Non-pigmented ciliary epithelial cell (primary cell): ENCODE measurements around the gene DNASE1.

Experiments used
- DNase-seq: peaks from one replicate; pipeline ENCODE4 v3.0.0-alpha.2; 2010; ENCODE audit warnings: low read depth

The DNASE1 gene

GRCh38 chr16:3665508-3665907 lies 11.0 kb downstream of the DNASE1 start:
- no peak for DNase-seq

- DNase-seq: no peak
These were observed 14.1 kb downstream of the DNASE1 start for GRCh38 chr16:3668626-3669025.

DNA sequence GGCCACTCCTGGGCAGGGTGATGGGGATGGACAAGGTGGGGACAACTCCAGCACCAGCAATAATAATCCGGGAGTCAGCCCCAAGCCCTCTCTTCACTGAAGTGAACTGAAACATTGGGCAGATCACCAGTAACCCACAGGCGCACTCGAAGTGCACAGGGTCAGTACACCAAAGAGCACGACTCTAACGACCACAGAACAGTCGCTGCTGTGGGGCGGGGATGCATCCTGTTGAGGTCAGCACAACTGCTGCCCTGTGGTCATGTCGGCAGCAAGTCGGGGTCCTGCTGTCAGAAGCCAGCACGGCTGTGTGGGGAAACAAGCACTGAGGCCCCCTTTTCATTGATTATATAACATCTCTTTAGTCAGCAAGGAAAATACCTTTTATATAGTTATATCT lies 14.6 kb downstream of the DNASE1 start:
- DNase-seq: no peak

GRCh38 chr16:3670711-3671110 lies 16.2 kb downstream of the DNASE1 start:
- DNase-seq: no peak

- no peak for DNase-seq
These were observed 16.9 kb downstream of the DNASE1 start for GRCh38 chr16:3671424-3671823.

- DNase-seq: no peak
These were observed 18.1 kb downstream of the DNASE1 start for GRCh38 chr16:3672571-3673041.

DNA sequence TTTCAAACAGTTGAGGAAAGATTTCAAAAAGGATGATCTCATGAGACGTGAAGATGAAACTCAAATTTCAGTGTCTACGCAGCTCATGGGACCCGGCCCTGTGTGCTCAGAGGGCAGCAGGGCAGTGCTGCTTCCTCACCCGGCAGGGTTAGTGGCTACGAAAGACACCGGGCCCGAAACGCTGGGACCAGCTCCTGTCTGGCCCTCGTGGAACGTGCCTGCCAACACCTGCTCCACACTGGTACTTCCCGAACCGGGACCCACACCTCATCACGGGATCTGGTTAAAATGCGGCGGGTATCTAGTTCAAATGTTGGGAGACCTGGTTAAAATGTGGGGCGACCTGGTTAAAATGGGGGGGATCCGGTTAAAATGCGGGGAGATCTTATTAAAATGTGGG lies 18.7 kb downstream of the DNASE1 start:
- no peak for DNase-seq

DNA sequence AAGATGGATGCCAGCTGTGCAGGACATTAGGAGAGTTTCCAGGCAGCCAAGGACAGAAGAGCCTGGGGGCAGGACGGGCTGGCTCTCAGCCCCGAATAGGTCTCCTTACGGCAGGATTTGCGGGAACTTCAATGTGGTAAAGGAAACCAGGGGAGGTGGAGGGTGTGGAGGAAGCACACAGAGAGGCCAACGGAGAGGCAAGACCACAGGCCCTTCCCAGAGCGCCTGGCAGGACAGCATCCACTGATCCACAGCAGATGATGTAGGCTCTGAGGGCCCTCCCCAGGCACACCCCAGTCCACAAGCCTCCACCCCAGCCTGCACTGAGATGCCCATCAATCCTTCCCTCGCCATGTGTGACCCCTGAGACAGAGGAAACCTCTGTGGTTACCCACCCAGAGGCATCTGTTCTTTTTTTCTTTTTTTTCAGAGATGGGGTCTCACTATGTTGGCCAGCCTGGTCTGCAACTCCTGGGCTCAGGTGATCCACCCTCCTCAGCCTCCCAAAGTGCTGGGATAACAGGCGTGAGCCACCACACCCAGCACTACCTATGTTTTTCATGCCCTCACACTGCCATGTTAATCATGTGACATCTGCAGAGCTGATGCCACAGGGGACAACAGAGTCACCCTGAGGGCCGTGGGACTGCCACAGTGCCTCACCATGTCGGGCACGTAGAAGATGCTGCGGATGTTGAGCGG lies 19.3 kb downstream of the DNASE1 start:
- DNase-seq: no peak

DNA sequence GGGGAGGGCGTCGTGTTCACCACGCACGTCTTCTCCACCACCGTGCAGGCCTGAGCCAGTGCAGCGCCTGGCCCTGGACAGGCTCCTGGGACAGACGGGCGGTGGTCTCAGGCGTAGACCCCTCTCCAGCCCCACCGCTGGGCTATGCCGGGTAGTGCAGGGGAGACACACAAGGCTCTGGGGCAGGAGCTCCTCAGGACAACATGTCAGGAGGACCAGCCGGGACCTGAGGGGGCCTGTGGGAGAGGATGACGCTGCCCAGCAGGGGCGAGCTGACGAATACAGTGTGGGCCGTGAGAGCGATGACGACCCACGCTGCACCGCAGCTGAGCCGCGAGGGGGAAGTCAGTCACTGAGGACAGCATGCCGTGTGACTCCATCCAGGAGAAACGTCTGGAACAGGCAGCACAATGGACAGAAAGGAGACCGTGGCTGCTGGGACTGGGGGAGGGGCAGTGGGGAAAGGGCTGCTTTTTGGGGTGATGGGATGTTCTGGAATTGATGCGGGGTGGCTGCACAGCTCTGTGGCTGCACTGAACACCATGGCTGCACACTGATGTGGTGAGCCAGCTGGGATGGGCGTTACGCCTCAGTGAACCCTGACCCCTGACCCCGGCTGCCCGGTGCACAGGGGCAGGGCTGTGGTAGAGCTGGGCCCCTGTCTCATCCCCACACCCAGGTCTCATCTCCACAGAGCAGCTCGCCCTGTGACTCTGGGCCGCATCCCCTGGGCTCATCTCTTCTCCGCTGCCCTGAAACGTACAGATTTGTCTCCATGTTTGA lies 20.2 kb downstream of the DNASE1 start:
- no peak for DNase-seq

DNA sequence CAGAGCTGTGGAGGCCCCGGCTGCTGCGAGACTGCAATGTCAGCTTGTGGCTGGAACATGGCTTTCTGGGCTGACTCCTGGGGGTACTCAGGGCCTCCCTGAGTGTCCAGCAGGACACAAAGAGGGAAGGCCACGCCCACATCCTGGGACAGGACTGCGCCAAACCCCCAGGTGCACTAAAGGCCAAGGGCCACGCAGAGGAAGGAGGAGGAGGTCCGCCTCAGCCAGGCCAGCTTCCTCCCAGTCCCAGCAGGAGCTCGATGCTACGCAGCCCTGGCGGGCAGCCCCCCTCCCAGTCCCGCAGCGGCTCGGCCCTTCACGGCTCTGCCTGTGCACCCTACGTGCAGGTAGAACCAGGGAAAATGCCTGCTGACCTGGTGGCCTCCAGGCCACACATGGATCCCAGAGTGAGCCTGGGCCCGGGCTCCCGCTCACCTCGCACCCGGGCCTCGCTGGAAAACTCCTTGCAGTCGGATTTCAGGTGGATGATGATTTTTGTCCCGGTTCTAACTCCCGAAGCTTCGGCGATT lies 21.2 kb downstream of the DNASE1 start:
- DNase-seq: no peak

- DNase-seq: no peak
These were observed 23.5 kb downstream of the DNASE1 start for GRCh38 chr16:3677994-3678393.

DNA sequence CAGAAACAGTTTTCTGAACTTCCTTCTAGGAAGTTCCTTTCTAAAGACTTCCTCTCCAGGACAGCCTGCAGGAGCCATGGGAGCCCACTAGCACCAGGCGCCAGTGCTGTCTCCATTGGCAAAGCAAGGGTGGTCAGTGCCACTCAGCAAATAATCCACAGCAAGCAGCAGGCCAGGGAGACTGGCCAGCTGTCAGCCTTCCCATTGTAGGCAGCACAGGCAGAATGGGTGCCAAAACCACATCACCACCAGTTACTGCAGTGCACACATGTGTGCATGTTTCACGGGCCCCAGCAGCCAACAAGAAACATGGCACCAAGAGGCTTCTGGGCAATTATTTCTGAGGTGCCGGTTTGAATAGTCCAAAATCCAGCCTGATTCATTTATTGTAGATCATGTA lies 26.7 kb downstream of the DNASE1 start:
- DNase-seq: no peak

GRCh38 chr16:3687021-3687420 lies 32.5 kb downstream of the DNASE1 start:
- DNase-seq: no peak

DNA sequence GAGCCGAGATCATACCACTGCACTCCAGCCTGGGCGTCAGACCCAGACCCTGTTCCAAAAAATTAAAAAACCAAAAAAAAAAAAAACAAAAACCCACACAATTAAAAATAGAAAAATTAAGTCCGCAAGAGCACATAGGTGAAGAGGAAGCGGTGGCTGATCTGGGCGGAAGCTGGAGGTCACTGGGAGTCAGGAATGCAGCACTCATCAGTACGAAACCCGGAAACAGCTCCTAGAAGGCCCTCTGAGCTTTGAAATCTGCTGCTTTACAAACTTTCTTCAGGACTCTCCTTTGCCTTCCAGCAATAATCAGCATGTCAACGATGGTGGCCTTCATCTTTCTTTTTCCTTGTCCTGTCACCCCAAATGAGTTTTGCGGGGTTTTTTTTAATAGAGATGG lies 33.3 kb downstream of the DNASE1 start:
- DNase-seq: no peak

DNA sequence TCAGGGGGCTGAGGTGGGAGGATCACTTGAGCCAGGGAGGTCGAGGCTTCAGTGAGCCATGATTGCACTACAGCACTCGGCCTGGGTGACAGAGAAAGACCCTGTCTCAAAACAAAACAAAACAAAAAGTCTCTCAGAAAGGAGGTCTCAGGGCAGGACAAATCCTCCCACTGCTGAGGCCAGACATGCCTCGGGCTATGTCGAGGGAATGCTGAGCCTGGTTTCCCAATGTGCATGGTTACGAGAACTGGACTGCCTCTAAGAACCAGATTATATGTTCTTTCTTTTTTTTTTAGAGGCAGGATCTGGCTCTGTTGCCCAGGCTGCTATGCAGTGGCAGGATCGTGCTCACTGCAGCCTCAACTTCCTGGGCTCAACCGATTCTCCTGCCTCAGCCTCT lies 35.2 kb downstream of the DNASE1 start:
- no peak for DNase-seq

- DNase-seq: peak; percentile 77
These were observed 36.0 kb downstream of the DNASE1 start for GRCh38 chr16:3690470-3690928.

- DNase-seq: no peak
These were observed 36.7 kb downstream of the DNASE1 start for GRCh38 chr16:3690980-3691720.

- DNase-seq: no peak
These were observed 37.3 kb downstream of the DNASE1 start for GRCh38 chr16:3691761-3692160.

DNA sequence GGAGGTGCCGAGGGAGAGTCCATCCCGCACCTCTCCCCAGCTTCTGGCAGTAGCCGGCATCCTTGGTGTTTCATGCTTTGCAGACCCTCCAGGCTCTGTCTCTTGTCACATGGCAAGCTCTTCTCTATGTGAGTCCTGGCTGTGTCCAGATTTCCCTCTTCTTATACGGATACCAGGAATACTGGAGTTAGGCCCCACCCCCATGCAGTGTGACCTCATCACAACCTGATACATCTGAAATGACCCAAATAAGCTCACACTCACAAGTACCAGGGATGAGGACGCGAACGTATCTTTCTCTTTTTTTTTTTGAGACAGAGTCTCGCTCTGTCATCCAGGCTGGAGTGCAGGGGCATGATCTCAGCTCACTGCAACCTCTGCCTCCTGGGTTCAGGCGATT lies 39.6 kb downstream of the DNASE1 start:
- no peak for DNase-seq

DNA sequence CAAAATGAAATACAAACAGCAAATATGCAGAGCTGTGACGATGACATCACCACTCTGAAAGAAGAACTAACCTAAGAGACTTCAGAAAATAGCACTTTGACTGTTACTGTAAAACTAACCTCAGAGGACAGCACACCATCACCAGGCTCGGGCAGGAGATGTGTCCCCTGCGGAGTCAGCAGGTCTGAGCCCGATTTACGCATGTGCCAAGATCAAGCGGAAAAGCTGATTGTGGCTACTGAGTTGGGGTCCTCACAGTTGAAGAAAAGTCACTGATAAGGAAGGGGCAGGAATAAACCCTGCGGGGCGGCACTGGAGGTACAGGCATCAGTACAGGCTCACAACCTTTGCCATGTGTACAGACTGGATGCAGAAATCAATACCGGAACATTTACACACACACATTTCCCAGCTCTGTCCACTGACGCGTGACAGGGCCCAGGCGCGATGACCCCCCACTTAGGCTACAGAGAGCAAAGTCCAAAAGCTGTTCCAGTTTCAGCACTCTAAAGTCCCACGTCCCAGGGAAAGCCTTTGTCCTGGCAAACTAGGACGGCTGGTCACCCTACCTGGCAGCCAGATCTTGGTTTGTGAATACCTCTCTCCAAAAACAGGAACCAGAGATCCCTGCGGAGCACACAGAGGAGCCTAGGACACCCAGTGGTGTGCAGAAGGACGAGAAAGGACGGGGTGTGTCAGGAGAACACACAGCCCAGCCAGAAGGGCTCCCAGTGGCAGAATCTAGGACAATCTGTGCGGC lies 41.3 kb downstream of the DNASE1 start:
- DNase-seq: no peak

- peak; percentile 78 for DNase-seq
These were observed 42.1 kb downstream of the DNASE1 start for GRCh38 chr16:3696425-3697218.
